Testis (tissue), 2 donors: ENCODE results near the gene BTN2A1.

Experiments
- CTCF ChIP-seq, 3 experiments: fragments of 450-650 bp in 2 of 3; fragments of 200-600 bp in 1 of 3; sonication (generic) in 1 of 3; IDR thresholded peaks; one replicate each; pipeline ENCODE4 v1.5.1; 2016 to 2019; ENCODE audit warnings: antibody characterized with exemption in 3 of 3, mild to moderate bottlenecking in 2 of 3, moderate library complexity in 1 of 3
- POLR2A ChIP-seq: fragments of 450-650 bp; IDR thresholded peaks from one replicate; pipeline ENCODE4 v1.6.1; 2017; ENCODE audit warnings: antibody characterized with exemption, mild to moderate bottlenecking, moderate library complexity

GRCh38 chr6:26431258-26432172, 26.2 kb upstream of the BTN2A1 start:
- TF ChIP-seq CTCF (IDR thresholded peaks at IDR 0.05) (no peak), POLR2A (no peak)
